ENCODE measurements around the gene SERPINA6. TPM values are rescaled to one million over a fixed set of nuclear protein-coding genes. Genes with fewer than 3 reads are reported as not detected.

Gene SERPINA6
- total and polyA plus RNA-seq, 4 donors = 0.18 to 0.77 (median 0.35) TPM

DNA sequence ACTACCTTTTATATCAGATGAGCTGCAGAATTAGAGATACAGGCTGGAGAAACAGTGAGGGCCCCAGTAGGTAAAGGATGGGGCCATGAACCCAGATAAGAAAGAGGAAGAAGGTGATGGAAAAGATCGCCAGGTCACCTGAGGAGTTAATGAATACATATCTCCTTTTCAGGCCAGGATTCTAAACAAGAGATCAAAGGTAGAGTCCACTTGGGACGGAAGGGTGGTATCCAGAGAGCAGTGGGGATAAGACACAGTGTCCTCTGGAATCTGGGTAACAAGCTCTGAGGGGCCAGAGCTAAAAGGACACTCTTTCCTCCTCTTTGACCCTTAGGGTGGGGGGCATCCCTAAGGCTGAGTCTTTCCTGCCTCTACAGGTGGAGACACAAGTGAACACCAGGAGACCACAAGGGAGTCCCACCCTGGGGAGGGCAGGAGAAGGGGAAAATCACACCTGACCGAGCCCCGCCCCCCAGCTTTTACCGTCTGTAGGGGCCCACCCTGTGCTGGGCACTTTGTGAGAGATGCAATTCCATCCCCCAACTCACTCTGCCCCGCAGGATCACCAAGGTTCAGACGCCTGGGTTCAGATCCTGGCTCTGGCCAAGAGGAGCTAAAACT, 37.9 kb upstream of the SERPINA6 start:
- ATAC-seq (ENCODE audit: insufficient read depth, low FRiP score) (no peak), DNase-seq (peak in 1 of 3 donors; percentile 3)
- Histone ChIP-seq H3K4me3 (no peak overlapping the region), H3K4me1 (ENCODE audit: control insufficient read depth in 5 of 5, insufficient read depth in 5 of 5, low read length in 5 of 5) (no peaks in the 10 kb centered on the region), H3K9me3 (ENCODE audit: control insufficient read depth in 4 of 4, insufficient read depth in 3 of 4, low read length in 3 of 4) (no peaks in the 10 kb centered on the region), H3K36me3 (ENCODE audit: control insufficient read depth in 4 of 4, insufficient read depth in 4 of 4, low read length in 4 of 4) (no peaks in the 10 kb centered on the region), H3K27ac (ENCODE audit: low read depth in 1 of 2, low read length in 1 of 2) (no peak overlapping the region), H3K9ac (ENCODE audit: insufficient read depth in 1 of 2, low read length in 2 of 2) (no peak overlapping the region), H3K27me3 (ENCODE audit: control insufficient read depth in 3 of 3, insufficient read depth in 3 of 3, low read length in 2 of 3) (no peaks in the 10 kb centered on the region)
- 70 to 73% methylated on average over 7 of the region's 7 CpGs for WGBS, 2 donors
- TF ChIP-seq, protein P1, sequence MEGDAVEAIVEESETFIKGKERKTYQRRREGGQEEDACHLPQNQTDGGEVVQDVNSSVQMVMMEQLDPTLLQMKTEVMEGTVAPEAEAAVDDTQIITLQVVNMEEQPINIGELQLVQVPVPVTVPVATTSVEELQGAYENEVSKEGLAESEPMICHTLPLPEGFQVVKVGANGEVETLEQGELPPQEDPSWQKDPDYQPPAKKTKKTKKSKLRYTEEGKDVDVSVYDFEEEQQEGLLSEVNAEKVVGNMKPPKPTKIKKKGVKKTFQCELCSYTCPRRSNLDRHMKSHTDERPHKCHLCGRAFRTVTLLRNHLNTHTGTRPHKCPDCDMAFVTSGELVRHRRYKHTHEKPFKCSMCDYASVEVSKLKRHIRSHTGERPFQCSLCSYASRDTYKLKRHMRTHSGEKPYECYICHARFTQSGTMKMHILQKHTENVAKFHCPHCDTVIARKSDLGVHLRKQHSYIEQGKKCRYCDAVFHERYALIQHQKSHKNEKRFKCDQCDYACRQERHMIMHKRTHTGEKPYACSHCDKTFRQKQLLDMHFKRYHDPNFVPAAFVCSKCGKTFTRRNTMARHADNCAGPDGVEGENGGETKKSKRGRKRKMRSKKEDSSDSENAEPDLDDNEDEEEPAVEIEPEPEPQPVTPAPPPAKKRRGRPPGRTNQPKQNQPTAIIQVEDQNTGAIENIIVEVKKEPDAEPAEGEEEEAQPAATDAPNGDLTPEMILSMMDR (IDR thresholded peaks at IDR 0.05; ENCODE audit: control extremely low read depth, extremely low read depth) = no peak

GRCh38 chr14:94357166-94357565, 34.0 kb upstream of the SERPINA6 start:
- WGBS, 2 donors = 59 to 65% methylated on average over 1 of the region's 1 CpG
- Histone ChIP-seq H3K27ac (ENCODE audit: low read depth in 1 of 2, low read length in 1 of 2) (no peak overlapping the region), H3K27me3 (ENCODE audit: control insufficient read depth in 3 of 3, insufficient read depth in 3 of 3, low read length in 2 of 3) (peaks cover 0 to 5% (median 0%) of the 10 kb centered on the region in 3 donors), H3K4me3 (no peak overlapping the region), H3K4me1 (ENCODE audit: control insufficient read depth in 5 of 5, insufficient read depth in 5 of 5, low read length in 5 of 5) (no peaks in the 10 kb centered on the region), H3K36me3 (ENCODE audit: control insufficient read depth in 4 of 4, insufficient read depth in 4 of 4, low read length in 4 of 4) (no peaks in the 10 kb centered on the region), H3K9me3 (ENCODE audit: control insufficient read depth in 4 of 4, insufficient read depth in 3 of 4, low read length in 3 of 4) (no peaks in the 10 kb centered on the region), H3K9ac (ENCODE audit: insufficient read depth in 1 of 2, low read length in 2 of 2) (no peak overlapping the region)
- TF ChIP-seq, protein P1 (IDR thresholded peaks at IDR 0.05; ENCODE audit: control extremely low read depth, extremely low read depth) = no peak
- ATAC-seq (ENCODE audit: insufficient read depth, low FRiP score) = no peak
- no peak for DNase-seq

DNA sequence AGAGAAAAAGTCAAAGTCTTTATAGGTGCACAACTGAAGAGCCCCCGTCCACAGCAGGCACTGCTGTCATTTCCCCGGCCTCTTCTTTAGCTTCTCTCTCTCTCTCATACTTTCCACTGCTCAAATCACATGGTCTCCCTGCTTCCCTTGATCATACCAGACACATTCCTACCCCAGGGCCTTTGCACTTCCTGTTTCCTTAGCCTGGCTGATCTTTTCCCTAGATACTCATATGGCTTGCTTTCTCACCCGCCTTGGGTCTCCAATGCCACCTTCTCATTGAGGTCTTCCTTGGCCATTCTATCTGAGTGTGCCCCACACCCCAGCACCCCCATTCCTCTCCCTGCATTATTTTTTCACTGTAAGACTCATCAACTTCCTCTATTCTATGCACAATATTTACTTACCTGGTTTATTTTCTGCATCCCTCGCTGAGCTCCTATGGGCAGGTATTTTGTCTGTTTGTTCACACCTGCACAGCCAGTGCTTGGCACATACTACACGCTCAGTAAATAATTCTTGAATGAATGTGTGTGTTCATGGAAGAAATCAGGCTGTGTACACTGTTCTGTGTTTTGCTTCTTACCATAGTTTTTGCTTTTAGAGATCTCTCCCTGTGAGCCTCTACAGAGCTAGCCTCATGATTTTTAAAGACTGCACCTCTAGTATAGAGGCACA, 33.4 kb upstream of the SERPINA6 start:
- no peak for ATAC-seq (ENCODE audit: insufficient read depth, low FRiP score)
- no peak for DNase-seq
- H3K27me3 ChIP-seq (ENCODE audit: control insufficient read depth in 3 of 3, insufficient read depth in 3 of 3, low read length in 2 of 3) = peaks cover 0 to 5% (median 0%) of the 10 kb centered on the region in 3 donors

More for the DNA sequence above, 33.4 kb upstream of the SERPINA6 start:
- Histone ChIP-seq H3K27ac (ENCODE audit: low read depth in 1 of 2, low read length in 1 of 2) (no peak overlapping the region), H3K9me3 (ENCODE audit: control insufficient read depth in 4 of 4, insufficient read depth in 3 of 4, low read length in 3 of 4) (no peaks in the 10 kb centered on the region), H3K36me3 (ENCODE audit: control insufficient read depth in 4 of 4, insufficient read depth in 4 of 4, low read length in 4 of 4) (no peaks in the 10 kb centered on the region), H3K9ac (ENCODE audit: insufficient read depth in 1 of 2, low read length in 2 of 2) (no peak overlapping the region), H3K4me1 (ENCODE audit: control insufficient read depth in 5 of 5, insufficient read depth in 5 of 5, low read length in 5 of 5) (no peaks in the 10 kb centered on the region), H3K4me3 (no peak overlapping the region)
- WGBS, 2 donors = 75 to 94% methylated on average over 5 of the region's 5 CpGs
- TF ChIP-seq, protein P1 (IDR thresholded peaks at IDR 0.05; ENCODE audit: control extremely low read depth, extremely low read depth) = no peak

Measured in lung (tissue), 12 donors.